GM19452 (cell line): Measurements from ENCODE around the gene SUPT4H1.
"Not testable (repeated sequence)": the region's sequence is repeated elsewhere in the genome, so short reads cannot be mapped to it uniquely, and the experiment has no call there.

ENCODE experiments used
- ATAC-seq: cut with Tn5 transposase; IDR thresholded peaks from one replicate; pipeline ENCODE4 v1.9.1; 2021; ENCODE audit not compliant: unreplicated experiment

SUPT4H1 gene

GRCh38 chr17:58341861-58342475, 10.0 kb downstream of the SUPT4H1 start:
- no peak for ATAC-seq

- ATAC-seq: not testable (repeated sequence)
Observed at GRCh38 chr17:58341136-58341860, 10.7 kb downstream of the SUPT4H1 start.

GRCh38 chr17:58340405-58340876, 11.6 kb downstream of the SUPT4H1 start:
- no peak for ATAC-seq

- no peak for ATAC-seq
Observed at GRCh38 chr17:58339755-58340404, 12.1 kb downstream of the SUPT4H1 start.

GRCh38 chr17:58338841-58339754, 12.9 kb downstream of the SUPT4H1 start:
- ATAC-seq: no peak

GRCh38 chr17:58338454-58338840, 13.6 kb downstream of the SUPT4H1 start:
- no peak for ATAC-seq

- ATAC-seq: peak; percentile 55
Observed at GRCh38 chr17:58337600-58338453, 14.2 kb downstream of the SUPT4H1 start.

GRCh38 chr17:58337210-58337599, 14.8 kb downstream of the SUPT4H1 start:
- ATAC-seq: no peak

- no peak for ATAC-seq
Observed at GRCh38 chr17:58336456-58337209, 15.4 kb downstream of the SUPT4H1 start.

GRCh38 chr17:58335779-58336455, 16.1 kb downstream of the SUPT4H1 start:
- ATAC-seq: no peak

GRCh38 chr17:58335061-58335731, 16.8 kb downstream of the SUPT4H1 start:
- ATAC-seq: no peak

GRCh38 chr17:58334661-58335060, 17.3 kb downstream of the SUPT4H1 start:
- no peak for ATAC-seq

GRCh38 chr17:58334256-58334655, 17.7 kb downstream of the SUPT4H1 start:
- no peak for ATAC-seq

- ATAC-seq: no peak
Observed at GRCh38 chr17:58333736-58334207, 18.2 kb downstream of the SUPT4H1 start.

GRCh38 chr17:58332778-58333735, 18.9 kb downstream of the SUPT4H1 start:
- ATAC-seq: no peak

- ATAC-seq: no peak
Observed at GRCh38 chr17:58331815-58332777, 19.9 kb downstream of the SUPT4H1 start.
